Spleen (tissue), 11 donors: ENCODE results near the gene MTFR1L. TPM values are rescaled to one million over a fixed set of nuclear protein-coding genes. Genes with fewer than 3 reads are reported as not detected.

ENCODE experiments used
- DNase-seq: peaks from one replicate; pipeline ENCODE4 v3.0.0-alpha.2; 2020
- H3K27ac ChIP-seq, 8 donors: fragments of 200-600 bp; sonication (generic) in 7 of 8; 1 replicate in 4 of 8; 2 replicates in 4 of 8; pipeline versions ENCODE4 v1.5.0 to v1.8.0; 2016 to 2021; ENCODE audit warnings: inconsistent platforms in 4 of 8, mild to moderate bottlenecking in 4 of 8, moderate library complexity in 1 of 8
- H3K27me3 ChIP-seq, 7 donors: fragments of 200-600 bp; sonication (generic) in 6 of 7; replicated peaks in 1 of 7; 1 replicate in 4 of 7; 2 replicates in 3 of 7; pipeline versions ENCODE4 v1.5.0 to v1.8.0; 2016 to 2021; ENCODE audit warnings: inconsistent platforms in 3 of 7, mild to moderate bottlenecking in 1 of 7
- H3K36me3 ChIP-seq, 6 donors: fragments of 200-600 bp; sonication (generic) in 5 of 6; 1 replicate in 4 of 6; 2 replicates in 2 of 6; pipeline versions ENCODE4 v1.5.0 to v1.8.0; 2016 to 2021; ENCODE audit warnings: inconsistent platforms in 2 of 6
- H3K4me1 ChIP-seq, 6 donors: fragments of 200-600 bp; sonication (generic) in 5 of 6; 1 replicate in 3 of 6; 2 replicates in 3 of 6; pipeline versions ENCODE4 v1.5.0 to v1.8.0; 2016 to 2021; ENCODE audit warnings: inconsistent platforms in 3 of 6
- H3K4me3 ChIP-seq, 8 donors: fragments of 200-600 bp; sonication (generic) in 7 of 8; 1 replicate in 4 of 8; 2 replicates in 4 of 8; pipeline versions ENCODE4 v1.5.0 to v1.8.0; 2016 to 2021; ENCODE audit warnings: inconsistent platforms in 4 of 8, mild to moderate bottlenecking in 4 of 8, moderate library complexity in 2 of 8
- H3K9me3 ChIP-seq, 8 donors: fragments of 200-600 bp; sonication (generic) in 7 of 8; 1 replicate in 4 of 8; 2 replicates in 4 of 8; pipeline versions ENCODE4 v1.5.0 to v1.8.0; 2016 to 2021; ENCODE audit warnings: inconsistent platforms in 4 of 8
- CTCF ChIP-seq, 11 experiments: fragments of 200-600 bp in 7 of 11; fragments of 450-650 bp in 4 of 11; sonication (generic) in 4 of 11; IDR thresholded peaks in 8 of 11; conservative IDR thresholded peaks in 3 of 11; 1 replicate in 7 of 11; 2 replicates in 4 of 11; pipeline versions ENCODE4 v1.4.0 to v1.8.0; 2016 to 2021; ENCODE audit warnings: antibody characterized with exemption in 11 of 11, inconsistent platforms in 4 of 11, mild to moderate bottlenecking in 1 of 11
- POLR2A ChIP-seq, 3 donors: fragments of 450-650 bp; IDR thresholded peaks; one replicate each; pipeline ENCODE4 v1.5.1; 2017; ENCODE audit warnings: antibody characterized with exemption in 3 of 3, mild to moderate bottlenecking in 1 of 3
- POLR2AphosphoS5 ChIP-seq, 3 donors: sonication (generic); formaldehyde crosslinking; IDR thresholded peaks; one replicate each; pipeline ENCODE4 v1.5.1; 2017; ENCODE audit warnings: antibody characterized with exemption in 3 of 3
- WGBS, 5 donors: extraction: QIAGEN DNeasy Blood & Tissue Kit in 3 of 5; methylation state at CpG; one replicate each; pipeline versions ENCODE4 v1.1.5 to v1.1.7; 2013 to 2018; 5-methylcytosine and 5-hydroxymethylcytosine counted together
- intact Hi-C: fragments of 100-400 bp; cut with DNase I; formaldehyde crosslinking; loops from one replicate; pipeline ENCODE4 v1.15.0; 2023; ENCODE audit warnings: low total_unique reads
- polyA plus RNA-seq, 3 donors: library from polyadenylated mRNA; stranded (reverse); fragments of 200-250 nt; gene quantifications; one replicate each; pipeline ENCODE4 v1.2.1, GENCODE V29; 2013
- total RNA-seq, 7 donors: library from RNA; depleted of rRNA in 3 of 7; stranded (reverse); fragments of >200 nt in 3 of 7; fragmentation: NEBNext Ultra II Directional in 4 of 7; extraction: Animal tissue kit (Norgen Biotek cat#: 25700) in 4 of 7; gene quantifications; one replicate each; pipeline versions ENCODE4 v1.1.0 to v1.2.1, GENCODE V29; 2016 to 2021
- donor health status: healthy with polysubstance abuse.
- donor health status: DM: no; HTN: no; CAD: no; lungs with moderate emphysema.
- donor health status: DM: no; HTN: no; CAD: no.
- donor health status: Bipolar disorder and iron deficiency.
- donor health status: healthy.
- donor health status: DM: no; HTN: no; CAD: no.
- donor health status: DM: yes; HTN: yes; CAD: no.

Gene MTFR1L
- total and polyA plus RNA-seq, 10 donors: 32.1 to 74.7 (median 50.3) TPM

- Histone ChIP-seq H3K9me3 (no peaks in the 10 kb centered on the region), H3K36me3 (peaks cover 0 to 77% (median 10%) of the 10 kb centered on the region in 6 donors), H3K27me3 (no peaks in the 10 kb centered on the region), H3K4me3 (no peak overlapping the region), H3K27ac (no peak overlapping the region), H3K4me1 (peaks cover 0 to 4% (median 0%) of the 10 kb centered on the region in 6 donors)
- TF ChIP-seq CTCF (IDR thresholded peaks at IDR 0.05 in 8 of 11, conservative IDR thresholded peaks at IDR 0.05 in 3 of 11): no peak
- 76 to 93% (median 89%) methylated on average over 10 of the region's 10 CpGs for WGBS, 5 donors
- intact Hi-C loops: no loop called here
- DNase-seq: no peak
Observed at GRCh38 chr1:25785333-25786067, 34.3 kb upstream of the MTFR1L start.

- WGBS, 5 donors: 79 to 87% (median 82%) methylated on average over 11 of the region's 11 CpGs
- peaks cover 0 to 4% (median 0%) of the 10 kb centered on the region in 6 donors for H3K4me1 ChIP-seq
- peaks cover 0 to 67% (median 10%) of the 10 kb centered on the region in 6 donors for H3K36me3 ChIP-seq
- no peaks in the 10 kb centered on the region for H3K9me3 ChIP-seq
- no peak overlapping the region for H3K27ac ChIP-seq
- H3K27me3 ChIP-seq: no peaks in the 10 kb centered on the region
- H3K4me3 ChIP-seq: no peak overlapping the region
- DNase-seq: no peak
- TF ChIP-seq POLR2AphosphoS5 (IDR thresholded peaks at IDR 0.05) (no peak), CTCF (IDR thresholded peaks at IDR 0.05 in 8 of 11, conservative IDR thresholded peaks at IDR 0.05 in 3 of 11) (no peak), POLR2A (IDR thresholded peaks at IDR 0.05) (no peak)
- intact Hi-C loops: no loop called here
Observed at GRCh38 chr1:25786887-25787759, 32.6 kb upstream of the MTFR1L start.

- H3K27ac ChIP-seq: no peak overlapping the region
- intact Hi-C loops: no loop called here
- H3K9me3 ChIP-seq: no peaks in the 10 kb centered on the region
Observed at GRCh38 chr1:25787760-25788166, 32.0 kb upstream of the MTFR1L start.

More at GRCh38 chr1:25787760-25788166, 32.0 kb upstream of the MTFR1L start:
- Histone ChIP-seq H3K36me3 (peaks cover 0 to 60% (median 10%) of the 10 kb centered on the region in 6 donors), H3K27me3 (no peaks in the 10 kb centered on the region), H3K4me3 (no peak overlapping the region), H3K4me1 (peaks cover 0 to 4% (median 0%) of the 10 kb centered on the region in 6 donors)
- TF ChIP-seq POLR2A (IDR thresholded peaks at IDR 0.05) (no peak), CTCF (IDR thresholded peaks at IDR 0.05 in 8 of 11, conservative IDR thresholded peaks at IDR 0.05 in 3 of 11) (no peak), POLR2AphosphoS5 (IDR thresholded peaks at IDR 0.05) (no peak)
- WGBS, 5 donors: 83 to 95% (median 88%) methylated on average over 5 of the region's 5 CpGs
- no peak for DNase-seq
